Anterior cingulate cortex (tissue), 58 donors: Measurements from ENCODE around the gene GP2.

Experiments used
- DNase-seq, 58 donors: peaks; one replicate each; lab custom pipeline; 2025; lab: John Stamatoyannopoulos, UW

The GP2 gene

GRCh38 chr16:20327444-20328041, at the start of gene GP2:
Gene GP2 (minus strand): TSS chr16:20327513. CDS start chr16:20326431, 1,082 bp downstream.
- DNase-seq, result no peak

GRCh38 chr16:20372701-20373100, 45.4 kb upstream of the GP2 start:
- DNase-seq, result no peak

- DNase-seq, result no peak
Observed at GRCh38 chr16:20369452-20370054, 42.2 kb upstream of the GP2 start.

- DNase-seq, result no peak
Observed at GRCh38 chr16:20364051-20364450, 36.7 kb upstream of the GP2 start.

GRCh38 chr16:20363191-20363590, 35.9 kb upstream of the GP2 start:
- DNase-seq, result no peak

- no peak for DNase-seq
Observed at GRCh38 chr16:20359997-20360396, 32.7 kb upstream of the GP2 start.

GRCh38 chr16:20355114-20355782, 27.9 kb upstream of the GP2 start:
- DNase-seq, result no peak

- DNase-seq, result no peak
Observed at GRCh38 chr16:20353379-20353778, 26.1 kb upstream of the GP2 start.

- DNase-seq, result no peak
Observed at GRCh38 chr16:20352615-20353014, 25.3 kb upstream of the GP2 start, which contains the start of gene UMOD. Gene UMOD (minus strand): TSS chr16:20352715. CDS start chr16:20350737, 1,978 bp downstream.

GRCh38 chr16:20349615-20350014, 22.3 kb upstream of the GP2 start:
- no peak for DNase-seq

GRCh38 chr16:20348365-20349185, 21.3 kb upstream of the GP2 start:
- DNase-seq, result no peak

GRCh38 chr16:20347666-20348364, 20.5 kb upstream of the GP2 start:
- no peak for DNase-seq

- no peak for DNase-seq
Observed at GRCh38 chr16:20344611-20345010, 17.3 kb upstream of the GP2 start.

- no peak for DNase-seq
Observed at GRCh38 chr16:20339744-20340143, 12.4 kb upstream of the GP2 start.

GRCh38 chr16:20336955-20337354, 9.6 kb upstream of the GP2 start:
- no peak for DNase-seq

- DNase-seq, result no peak
Observed at GRCh38 chr16:20334396-20334795, 7.1 kb upstream of the GP2 start.

- no peak for DNase-seq
Observed at GRCh38 chr16:20333120-20333519, 5.8 kb upstream of the GP2 start.

- DNase-seq, result no peak
Observed at GRCh38 chr16:20332411-20332810, 5.1 kb upstream of the GP2 start.

- DNase-seq, result no peak
Observed at GRCh38 chr16:20331635-20332034, 4.3 kb upstream of the GP2 start.

GRCh38 chr16:20329392-20330138, 2.3 kb upstream of the GP2 start:
- no peak for DNase-seq
